Right lung (tissue), 5 donors: Measurements from ENCODE around the gene FNDC3B. TPM values are rescaled to one million over a fixed set of nuclear protein-coding genes. Genes with fewer than 3 reads are reported as not detected.

Experiments
- DNase-seq, 2 donors: peaks; one replicate each; pipeline ENCODE4 v3.0.0-alpha.2; 2013
- polyA plus RNA-seq, 5 donors: library from polyadenylated mRNA; unstranded; fragments of 120-200 nt; gene quantifications; one replicate each; pipeline versions ENCODE4 v1.2.1 to v1.2.3, GENCODE V29; 2013; ENCODE audit warnings: inconsistent platforms in 1 of 5, low replicate concordance in 1 of 5; ENCODE audit not compliant: insufficient read length in 5 of 5, insufficient read depth in 1 of 5

The FNDC3B gene
- polyA plus RNA-seq, 5 donors: 27.6 to 52.1 (median 40.2) TPM

DNA sequence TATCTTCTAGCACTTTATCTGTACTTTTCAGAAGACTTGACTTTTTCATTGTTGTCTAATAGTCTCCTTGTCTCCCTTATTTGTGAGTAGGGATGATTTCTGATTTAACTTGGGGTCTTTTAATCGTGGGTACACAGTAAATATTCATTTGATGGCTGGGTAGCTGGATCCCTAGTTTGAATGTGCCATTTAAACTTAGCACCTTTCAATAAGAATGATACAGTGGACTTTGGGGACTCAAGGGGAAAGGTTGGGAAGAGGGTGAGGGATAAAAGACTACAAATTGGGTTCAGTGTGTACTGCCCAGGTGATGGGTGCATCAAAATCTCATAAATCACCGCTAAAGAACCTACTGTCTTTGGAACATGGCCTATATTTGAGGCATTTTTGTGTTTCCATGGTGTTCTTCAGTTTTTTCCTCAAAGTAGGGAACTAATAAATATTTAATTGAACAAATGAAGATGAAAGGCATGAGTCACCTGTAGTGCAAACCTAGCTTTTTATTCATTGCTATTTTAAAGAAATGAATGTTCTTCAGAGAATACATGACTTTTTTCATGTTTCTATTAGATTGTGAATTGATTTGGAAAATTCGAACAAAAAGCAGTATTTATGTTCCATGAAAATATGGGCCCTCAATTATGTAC, 12.1 kb downstream of the FNDC3B start:
- DNase-seq: no peak

- DNase-seq: no peak
These were observed 12.6 kb downstream of the FNDC3B start for GRCh38 chr3:172051957-172052354.

- no peak for DNase-seq
These were observed 13.0 kb downstream of the FNDC3B start for GRCh38 chr3:172052405-172052804.

DNA sequence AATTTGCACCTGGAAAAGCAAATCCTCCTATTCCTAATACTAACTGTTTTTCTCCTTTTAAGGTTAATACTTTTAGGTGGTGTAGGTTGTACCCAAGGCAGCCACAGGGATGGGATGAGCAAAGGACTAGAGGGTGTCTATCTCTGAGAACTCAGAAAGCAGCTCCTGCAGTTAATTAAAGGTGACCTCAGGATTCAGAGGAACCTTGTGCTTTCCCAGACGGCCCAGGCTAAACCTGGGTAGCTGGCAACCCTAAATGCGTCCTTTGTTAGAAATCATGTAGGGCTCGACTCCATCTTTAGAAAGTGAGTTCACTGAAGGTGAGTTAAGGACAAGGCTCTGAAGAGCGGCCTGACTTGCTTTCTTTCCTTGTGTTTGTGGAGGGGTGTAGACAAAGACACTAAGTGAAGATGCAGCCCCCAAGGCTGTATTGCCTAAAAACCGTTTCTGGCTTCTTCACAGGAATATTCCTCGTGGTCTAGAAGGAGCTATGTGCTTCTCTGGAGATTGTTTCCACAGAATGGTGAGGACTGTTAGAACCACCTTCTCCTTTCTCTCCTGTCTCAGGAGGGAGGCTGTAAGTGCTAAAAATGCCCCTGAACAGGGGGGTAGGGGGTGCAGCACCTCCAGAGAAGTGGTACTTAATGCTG, 14.9 kb downstream of the FNDC3B start:
- no peak for DNase-seq

DNA sequence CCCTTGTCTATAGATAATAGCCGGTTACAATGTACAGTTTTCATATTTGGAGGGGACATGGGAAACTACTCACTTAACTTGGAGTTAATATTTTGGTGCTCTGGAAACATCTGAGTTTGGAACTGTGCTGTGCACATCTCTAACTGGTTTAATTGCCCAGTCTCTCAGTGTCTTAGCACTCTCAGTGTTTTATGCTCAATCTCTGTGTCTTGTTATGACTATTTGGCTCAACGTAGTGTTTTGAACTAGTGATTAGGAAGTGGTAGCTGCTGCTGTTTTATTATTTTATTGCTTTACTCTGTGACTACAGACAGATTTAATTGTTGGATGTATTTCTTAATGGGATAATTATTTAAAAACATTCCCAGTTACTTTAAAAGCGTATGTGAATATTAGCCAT, 17.0 kb downstream of the FNDC3B start:
- no peak for DNase-seq

- DNase-seq: no peak
These were observed 17.7 kb downstream of the FNDC3B start for GRCh38 chr3:172057059-172057458.

DNA sequence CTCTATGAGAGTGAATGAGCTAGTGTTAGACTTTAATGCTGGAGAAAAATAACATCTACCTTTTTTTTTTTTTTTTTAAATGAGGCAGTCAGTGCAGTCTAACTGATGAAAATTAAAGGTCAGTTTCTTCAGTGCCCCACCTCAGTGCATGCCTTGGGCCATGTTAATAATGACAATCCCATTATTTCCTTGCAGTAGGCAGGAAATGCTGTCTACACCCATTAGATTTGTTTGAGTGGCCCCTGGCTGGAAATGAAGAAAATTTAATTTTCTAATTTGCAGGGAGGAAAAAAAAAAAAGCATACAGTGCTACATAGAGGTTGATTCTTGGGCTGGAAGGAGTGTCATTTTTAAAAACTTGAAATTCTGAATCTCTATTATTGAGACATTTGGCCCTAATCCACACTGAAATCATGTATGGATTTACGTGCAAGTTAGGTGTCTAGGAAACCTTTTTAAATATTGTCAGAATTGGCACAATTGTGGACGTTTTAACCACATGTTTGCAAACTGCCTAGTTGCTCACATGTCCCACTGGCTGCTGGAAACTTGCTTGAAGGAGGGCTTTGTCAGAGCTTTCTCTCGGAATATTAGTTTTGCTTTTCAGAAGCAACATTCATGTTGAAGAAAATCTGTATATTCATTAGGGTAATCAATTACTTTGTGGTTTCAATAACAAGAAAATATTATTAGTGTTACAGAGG, 18.4 kb downstream of the FNDC3B start:
- no peak for DNase-seq

DNA sequence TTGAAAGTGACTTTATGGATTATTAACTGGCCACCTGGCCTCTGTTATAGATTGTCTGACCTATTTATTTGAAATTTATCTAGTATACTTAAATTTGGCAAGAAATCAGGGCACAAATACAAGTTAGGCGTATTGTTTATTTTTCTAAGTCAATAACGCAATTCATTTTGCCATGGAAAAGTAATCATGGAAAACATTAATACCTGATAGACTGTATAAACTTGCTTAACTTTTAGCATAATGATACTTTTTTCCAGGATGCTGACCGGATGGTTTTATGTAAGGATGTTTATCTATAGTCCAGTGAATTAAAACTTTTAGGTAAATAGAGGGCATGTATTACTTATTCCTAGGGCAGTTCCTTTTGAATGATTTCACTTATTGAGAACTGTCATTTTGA, 20.2 kb downstream of the FNDC3B start:
- DNase-seq: no peak

GRCh38 chr3:172060234-172060633, 20.9 kb downstream of the FNDC3B start:
- DNase-seq: no peak

DNA sequence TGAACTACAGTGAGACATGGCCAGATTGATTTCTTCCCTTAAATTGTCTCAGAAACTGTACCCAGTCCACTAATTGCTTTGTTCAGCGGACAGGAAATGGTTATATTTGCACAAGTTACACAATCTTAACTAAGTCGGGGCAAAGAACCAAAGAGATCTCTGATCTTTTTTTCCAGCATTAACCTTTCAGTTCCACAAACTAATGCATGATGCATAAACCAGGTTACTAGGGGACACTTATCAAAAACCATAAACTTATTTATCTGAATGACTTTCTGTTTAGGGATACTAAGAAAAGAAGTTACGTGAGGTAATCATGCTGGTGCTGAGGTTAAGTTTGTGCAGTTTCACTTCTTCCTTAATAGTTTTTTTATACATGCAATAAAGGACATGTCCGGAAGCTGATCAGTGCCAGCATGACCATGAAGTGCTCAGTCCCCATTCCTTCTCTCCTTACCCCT, 22.4 kb downstream of the FNDC3B start:
- peak; percentile 42 to 45 for DNase-seq

DNA sequence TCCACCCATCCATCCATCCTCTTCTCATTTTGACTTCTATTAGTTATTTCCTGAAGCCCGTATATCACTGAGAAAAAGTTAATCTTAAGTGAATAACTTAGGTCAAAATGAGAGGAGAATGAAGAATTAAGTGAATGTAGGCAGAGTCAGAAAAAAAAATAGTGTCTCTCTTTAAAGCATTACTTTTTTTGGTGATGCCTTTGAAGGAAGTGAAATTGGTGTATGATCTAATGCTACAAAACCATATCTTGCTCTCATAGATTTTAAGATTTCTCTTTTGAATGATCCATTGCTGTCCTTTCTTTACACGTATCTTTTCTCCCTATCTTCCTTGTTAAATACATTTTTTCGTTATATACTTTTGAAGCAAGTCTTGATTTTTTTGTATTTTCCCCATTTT, 23.4 kb downstream of the FNDC3B start:
- no peak for DNase-seq

GRCh38 chr3:172063456-172064432, 24.4 kb downstream of the FNDC3B start:
- DNase-seq: no peak

- peak; percentile 56 to 64 for DNase-seq
These were observed 26.1 kb downstream of the FNDC3B start for GRCh38 chr3:172065527-172065926.

- DNase-seq: peak in 1 of 2 donors; percentile 28
These were observed 26.8 kb downstream of the FNDC3B start for GRCh38 chr3:172065967-172066762.

- DNase-seq: no peak
These were observed 27.8 kb downstream of the FNDC3B start for GRCh38 chr3:172066880-172067796.

GRCh38 chr3:172067837-172068440, 28.6 kb downstream of the FNDC3B start:
- no peak for DNase-seq

- no peak for DNase-seq
These were observed 29.6 kb downstream of the FNDC3B start for GRCh38 chr3:172068977-172069376.

GRCh38 chr3:172069478-172069877, 30.1 kb downstream of the FNDC3B start:
- no peak for DNase-seq

DNA sequence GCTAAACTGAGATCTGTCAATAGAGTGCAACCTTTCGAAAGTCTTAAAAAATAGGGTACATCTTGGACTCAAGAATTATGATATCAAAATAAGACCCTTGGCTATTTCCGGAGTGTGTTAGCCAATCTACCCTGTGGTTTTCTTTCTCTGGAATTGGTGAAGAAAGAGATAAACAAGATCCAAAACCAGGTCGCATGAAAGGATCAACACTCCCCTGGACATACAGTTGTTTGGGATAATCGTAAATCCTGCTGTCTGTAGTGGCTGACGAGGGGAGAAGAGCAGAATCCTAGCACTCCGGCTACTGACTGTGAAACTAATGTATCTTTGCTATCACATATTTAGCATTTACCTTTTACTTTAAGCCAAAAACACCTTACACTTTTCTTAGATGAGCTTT, 30.9 kb downstream of the FNDC3B start:
- no peak for DNase-seq
